CD14-positive monocyte (primary cell): ENCODE measurements around the gene SGCG. TPM values are rescaled to one million over a fixed set of nuclear protein-coding genes. Genes with fewer than 3 reads are reported as not detected.
"Not testable (repeated sequence)": the region's sequence is repeated elsewhere in the genome, so short reads cannot be mapped to it uniquely, and the experiment has no call there.

Experiments
- DNase-seq, 3 donors: peaks; one replicate each; pipeline ENCODE4 v3.0.0-alpha.2; 2011 to 2022
- H2AFZ ChIP-seq: 2 replicates; pipeline ENCODE4 v1.6.0; 2012; ENCODE audit warnings: mild to moderate bottlenecking, low read depth, low read length, inconsistent platforms; ENCODE audit not compliant: insufficient read depth, poor library complexity, severe bottlenecking
- H3K27ac ChIP-seq, 2 donors: 1 replicate in 1 of 2; 2 replicates in 1 of 2; pipeline ENCODE4 v1.5.1; 2012 to 2013; ENCODE audit warnings: low read length in 2 of 2, control low read depth in 1 of 2, inconsistent platforms in 1 of 2, low read depth in 1 of 2, mild to moderate bottlenecking in 1 of 2
- H3K27me3 ChIP-seq, 2 donors: one replicate each; pipeline versions ENCODE4 v1.6.0 to v1.6.1; 2011 to 2013; ENCODE audit warnings: low read length in 2 of 2; ENCODE audit not compliant: control insufficient read depth in 2 of 2, insufficient read depth in 2 of 2
- H3K36me3 ChIP-seq, 2 donors: replicated peaks in 1 of 2; 1 replicate in 1 of 2; 2 replicates in 1 of 2; pipeline versions ENCODE4 v1.5.1 to v1.6.1; 2012 to 2013; ENCODE audit warnings: low read length in 2 of 2, control low read depth in 1 of 2, inconsistent platforms in 1 of 2, mild to moderate bottlenecking in 1 of 2; ENCODE audit not compliant: insufficient read depth in 2 of 2, control insufficient read depth in 1 of 2
- H3K4me1 ChIP-seq, 2 donors: 1 replicate in 1 of 2; 2 replicates in 1 of 2; pipeline versions ENCODE4 v1.5.1 to v1.6.1; 2012 to 2013; ENCODE audit warnings: low read length in 2 of 2, control low read depth in 1 of 2, inconsistent platforms in 1 of 2, mild to moderate bottlenecking in 1 of 2, moderate library complexity in 1 of 2; ENCODE audit not compliant: insufficient read depth in 2 of 2, control insufficient read depth in 1 of 2
- H3K4me2 ChIP-seq: replicated peaks from 2 replicates; pipeline ENCODE3; 2012; ENCODE audit warnings: low read length, moderate library complexity, mild to moderate bottlenecking; ENCODE audit not compliant: poor library complexity, severe bottlenecking; ENCODE audit errors: extremely low read depth
- H3K4me3 ChIP-seq, 3 experiments: fragments of 200-600 bp in 1 of 3; sonication (generic) in 1 of 3; replicated peaks in 1 of 3; 1 replicate in 2 of 3; 2 replicates in 1 of 3; pipeline ENCODE4 v1.5.1; 2011 to 2013; ENCODE audit warnings: low read length in 3 of 3, mild to moderate bottlenecking in 3 of 3, control low read depth in 2 of 3, low read depth in 2 of 3, inconsistent platforms in 1 of 3, moderate library complexity in 1 of 3
- H3K79me2 ChIP-seq: 2 replicates; pipeline ENCODE4 v1.6.0; 2012; ENCODE audit warnings: mild to moderate bottlenecking, control low read depth, inconsistent platforms, low read length, moderate library complexity; ENCODE audit not compliant: insufficient read depth
- H3K9ac ChIP-seq: 2 replicates; pipeline ENCODE4 v1.6.0; 2017; ENCODE audit warnings: low read length, mild to moderate bottlenecking; ENCODE audit not compliant: insufficient read depth, poor library complexity, severe bottlenecking
- H3K9me3 ChIP-seq, 2 donors: replicated peaks in 1 of 2; 1 replicate in 1 of 2; 2 replicates in 1 of 2; pipeline versions ENCODE4 v1.5.1 to v1.6.1; 2012 to 2013; ENCODE audit warnings: low read length in 2 of 2, control low read depth in 1 of 2; ENCODE audit not compliant: control insufficient read depth in 1 of 2, insufficient read depth in 1 of 2
- H4K20me1 ChIP-seq: 2 replicates; pipeline ENCODE4 v1.6.0; 2012; ENCODE audit warnings: mild to moderate bottlenecking, low read length, control low read depth, moderate library complexity; ENCODE audit not compliant: insufficient read depth
- H3K27ac Mint-ChIP-seq, 7 donors: one replicate each; pipeline ENCODE4 v1.8.0; 2020; ENCODE audit warnings: mild to moderate bottlenecking in 7 of 7, mixed read lengths in 7 of 7, moderate library complexity in 6 of 7, inconsistent platforms in 2 of 7
- H3K27me3 Mint-ChIP-seq, 3 donors: one replicate each; pipeline ENCODE4 v1.8.0; 2021 to 2022; ENCODE audit warnings: low read depth in 3 of 3, mild to moderate bottlenecking in 3 of 3, mixed read lengths in 3 of 3, moderate library complexity in 3 of 3, inconsistent platforms in 1 of 3
- H3K36me3 Mint-ChIP-seq, 2 donors: one replicate each; pipeline ENCODE4 v1.8.0; 2020; ENCODE audit warnings: mixed read lengths in 2 of 2, inconsistent platforms in 1 of 2, mild to moderate bottlenecking in 1 of 2
- H3K4me1 Mint-ChIP-seq: one replicate; pipeline ENCODE4 v1.8.0; 2020; ENCODE audit warnings: mild to moderate bottlenecking, mixed read lengths
- H3K4me3 Mint-ChIP-seq, 2 donors: one replicate each; pipeline ENCODE4 v1.8.0; 2020; ENCODE audit warnings: mild to moderate bottlenecking in 2 of 2, mixed read lengths in 2 of 2, moderate library complexity in 1 of 2
- H3K9me3 Mint-ChIP-seq, 7 donors: one replicate each; pipeline ENCODE4 v1.8.0; 2020 to 2022; ENCODE audit warnings: mixed read lengths in 7 of 7, mild to moderate bottlenecking in 6 of 7, moderate library complexity in 6 of 7, inconsistent platforms in 2 of 7
- CTCF ChIP-seq: fragments of 200-600 bp; IDR thresholded peaks from one replicate; pipeline ENCODE4 v1.8.0; 2022; ENCODE audit warnings: antibody characterized with exemption, mild to moderate bottlenecking
- WGBS: methylation state at CpG from one replicate; pipeline ENCODE4 v1.1.5; 2013; ENCODE audit warnings: missing lambda C conversion rate; ENCODE audit not compliant: insufficient coverage; 5-methylcytosine and 5-hydroxymethylcytosine counted together
- intact Hi-C, 2 donors: fragments of 100-400 bp; cut with micrococcal nuclease; formaldehyde crosslinking; loops; one replicate each; pipeline versions ENCODE4 v1.15.0 to v1.15.1; 2023
- polyA plus RNA-seq, 3 donors: library from polyadenylated mRNA; depleted of rRNA in 1 of 3; unstranded in 2 of 3; stranded (reverse) in 1 of 3; fragments of 300-500 nt in 2 of 3; fragments of >200 nt in 1 of 3; fragmentation: Illumina TruSeq in 2 of 3; gene quantifications; 1 replicate in 2 of 3; 2 replicates in 1 of 3; pipeline ENCODE4 v1.2.3, GENCODE V29; 2012 to 2021

SGCG gene
- polyA plus RNA-seq, 3 donors, result not detected

GRCh38 chr13:23243066-23243465, 62.3 kb downstream of the SGCG start:
- 77% methylated on average over 4 of the region's 5 CpGs for WGBS
- H3K79me2 ChIP-seq, result no peaks in the 10 kb centered on the region
- peak overlapping the region in 1 of 2 donors; percentile 17 for H3K4me3 Mint-ChIP-seq
- H3K4me2 ChIP-seq, result no peak overlapping the region
- H3K27me3 ChIP-seq, result no peaks in the 10 kb centered on the region
- H3K36me3 Mint-ChIP-seq, result no peaks in the 10 kb centered on the region
- H3K27ac Mint-ChIP-seq, result no peak overlapping the region
- no peak for TF ChIP-seq CTCF
- no peak for DNase-seq
- no peaks in the 10 kb centered on the region for H3K4me1 ChIP-seq
- no peak overlapping the region for H3K4me3 ChIP-seq
- H3K4me1 Mint-ChIP-seq, result no peaks in the 10 kb centered on the region
- peaks cover 0 to 23% (median 9%) of the 10 kb centered on the region in 7 donors for H3K9me3 Mint-ChIP-seq
- H3K27me3 Mint-ChIP-seq, result peaks cover 0 to 5% (median 0%) of the 10 kb centered on the region in 3 donors
- H3K9me3 ChIP-seq, result peaks cover 7 to 10% of the 10 kb centered on the region in 2 donors
- H3K9ac ChIP-seq, result no peak overlapping the region
- intact Hi-C loops, result no loop called here
- H4K20me1 ChIP-seq, result no peaks in the 10 kb centered on the region
- no peak overlapping the region for H3K27ac ChIP-seq
- no peak overlapping the region for H2AFZ ChIP-seq
- H3K36me3 ChIP-seq, result no peaks in the 10 kb centered on the region

DNA sequence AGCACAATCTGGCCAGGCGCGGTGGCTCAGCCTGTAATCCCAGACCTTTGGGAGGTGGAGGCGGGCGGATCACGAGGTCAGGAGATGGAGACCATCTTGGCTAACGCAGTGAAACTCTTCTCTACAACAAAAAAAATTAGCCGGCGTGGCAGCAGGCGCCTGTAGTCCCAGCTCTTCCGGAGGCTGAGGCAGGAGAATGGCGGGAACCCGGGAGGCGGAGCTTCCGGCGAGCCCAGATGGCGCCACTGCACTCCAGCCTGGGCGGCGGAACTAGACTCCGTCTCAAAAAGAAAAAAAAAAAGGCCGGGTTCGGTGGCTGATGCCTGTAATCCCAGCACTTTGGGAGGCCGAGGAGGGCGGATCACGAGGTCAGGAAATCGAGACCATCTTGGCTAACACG, 67.6 kb downstream of the SGCG start:
- not testable (repeated sequence) for H3K4me3 Mint-ChIP-seq

More for the DNA sequence above, 67.6 kb downstream of the SGCG start:
- H3K4me1 Mint-ChIP-seq, H3K4me2 ChIP-seq, H3K36me3 ChIP-seq, H2AFZ ChIP-seq, DNase-seq, H3K79me2 ChIP-seq, H3K4me3 ChIP-seq, H3K27ac ChIP-seq, H3K4me1 ChIP-seq, intact Hi-C loops, H3K9ac ChIP-seq, H3K27me3 ChIP-seq, H3K36me3 Mint-ChIP-seq, H4K20me1 ChIP-seq, H3K27ac Mint-ChIP-seq, H3K27me3 Mint-ChIP-seq: not testable (repeated sequence)
- peaks cover 0 to 24% (median 10%) of the 10 kb centered on the region in 7 donors for H3K9me3 Mint-ChIP-seq
- peaks cover 7 to 12% of the 10 kb centered on the region in 2 donors for H3K9me3 ChIP-seq
- 95% methylated on average over 23 of the region's 26 CpGs for WGBS
